GM21447 (cell line): ENCODE measurements around the gene ZC3H12D.
"Not testable (repeated sequence)": the region's sequence is repeated elsewhere in the genome, so short reads cannot be mapped to it uniquely, and the experiment has no call there.

Experiments
- ATAC-seq: cut with Tn5 transposase; IDR thresholded peaks from one replicate; pipeline ENCODE4 v1.9.1; 2021; ENCODE audit not compliant: unreplicated experiment

ZC3H12D gene

GRCh38 chr6:149444360-149445094 is 40.3 kb downstream of the ZC3H12D start:
- not testable (repeated sequence) for ATAC-seq

- ATAC-seq, result no peak
Observed at GRCh38 chr6:149443411-149444181, 41.2 kb downstream of the ZC3H12D start.

- ATAC-seq, result no peak
Observed at GRCh38 chr6:149441740-149442139, 43.1 kb downstream of the ZC3H12D start.

GRCh38 chr6:149440735-149441671 is 43.8 kb downstream of the ZC3H12D start:
- ATAC-seq, result no peak

DNA sequence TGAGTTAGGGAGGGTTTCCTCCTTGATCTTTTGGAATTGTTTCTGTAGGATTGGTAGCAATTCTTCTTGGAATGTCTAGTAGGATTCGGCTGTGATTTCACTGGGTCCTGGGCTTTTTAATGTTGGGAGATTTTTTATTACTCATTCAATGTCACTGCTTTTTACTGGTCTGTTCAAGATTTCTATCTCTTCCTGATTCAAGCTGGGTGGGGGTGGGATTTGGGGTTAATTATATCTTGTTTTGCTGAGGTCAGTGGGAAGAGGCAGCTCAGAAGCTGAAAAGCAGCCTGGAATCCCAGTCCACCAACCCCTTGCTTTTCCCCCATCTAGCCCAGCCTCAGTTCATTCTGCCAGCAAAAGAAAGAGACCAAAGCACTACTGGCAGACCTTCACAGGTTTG is 45.2 kb downstream of the ZC3H12D start:
- ATAC-seq, result no peak

DNA sequence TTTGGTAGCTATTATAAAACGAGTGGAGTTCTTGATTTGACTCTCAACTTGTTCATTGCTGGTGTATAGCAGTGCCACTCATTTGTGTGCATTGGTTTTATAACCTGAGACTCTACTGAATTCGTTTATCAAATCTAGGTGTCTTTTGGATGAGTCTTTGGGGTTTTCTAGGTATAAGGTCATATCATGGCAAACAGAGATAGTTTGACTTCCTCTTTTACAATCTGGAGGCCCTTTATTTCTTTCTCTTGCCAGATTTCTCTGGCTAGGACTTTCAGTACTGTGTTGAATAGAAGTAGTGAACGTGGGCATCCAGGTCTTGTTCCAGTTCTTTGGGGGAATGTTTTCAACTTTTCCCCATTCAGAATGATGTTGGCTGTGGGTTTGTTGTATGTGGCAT is 46.0 kb downstream of the ZC3H12D start:
- ATAC-seq, result no peak

GRCh38 chr6:149437212-149437611 is 47.6 kb downstream of the ZC3H12D start:
- ATAC-seq, result no peak

- ATAC-seq, result no peak
Observed at GRCh38 chr6:149436647-149437046, 48.2 kb downstream of the ZC3H12D start.

DNA sequence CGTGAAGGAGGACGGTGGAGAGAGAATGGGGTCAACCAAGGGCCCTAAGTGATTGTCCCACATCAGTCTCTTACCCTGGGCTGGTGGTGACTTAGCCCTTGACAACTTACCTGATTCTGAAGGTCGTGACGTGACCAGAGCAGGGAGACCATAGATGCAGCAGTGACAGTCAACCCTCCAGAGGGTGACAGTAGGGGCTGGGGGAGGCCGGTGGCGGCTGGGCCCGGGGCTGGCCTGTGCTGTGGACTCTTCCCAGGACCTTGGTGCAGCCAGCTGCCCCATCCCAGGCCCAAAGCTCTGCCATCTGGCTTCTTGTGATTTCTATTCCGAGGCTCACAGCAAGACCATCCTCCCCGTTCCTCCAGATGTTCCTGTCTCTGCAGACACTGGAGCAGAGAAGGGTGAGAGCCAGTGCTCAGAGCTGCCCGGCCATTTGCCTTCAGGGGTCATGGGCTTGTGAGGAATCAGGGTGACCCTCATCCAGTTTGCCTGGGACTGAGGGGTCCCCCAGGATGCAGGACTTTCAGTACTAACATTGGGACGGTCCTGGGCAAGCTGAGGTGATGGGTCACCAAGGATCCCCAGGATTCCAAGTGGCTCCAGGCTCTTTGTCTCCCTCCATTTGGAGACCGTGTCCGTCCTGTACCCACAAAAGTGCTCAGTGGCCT is 48.8 kb downstream of the ZC3H12D start:
- no peak for ATAC-seq

DNA sequence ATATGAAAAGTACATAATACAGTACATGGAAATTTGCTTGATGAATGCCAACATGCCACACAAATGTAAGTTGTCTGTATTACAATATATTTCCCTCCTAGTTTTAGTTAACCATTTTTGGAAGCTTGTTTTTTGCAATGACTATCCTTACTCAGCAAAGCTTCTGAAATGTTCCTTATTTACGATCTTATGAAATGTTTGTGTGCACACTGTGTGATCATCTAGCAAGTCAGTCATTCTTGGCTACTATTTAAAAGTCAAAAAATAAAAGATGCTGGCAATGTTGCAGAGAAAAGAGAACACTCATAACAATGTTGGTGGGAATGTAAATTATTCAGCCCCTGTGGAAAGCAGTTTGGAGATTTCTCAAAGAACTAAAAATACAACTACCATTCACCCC is 50.9 kb downstream of the ZC3H12D start:
- no peak for ATAC-seq

DNA sequence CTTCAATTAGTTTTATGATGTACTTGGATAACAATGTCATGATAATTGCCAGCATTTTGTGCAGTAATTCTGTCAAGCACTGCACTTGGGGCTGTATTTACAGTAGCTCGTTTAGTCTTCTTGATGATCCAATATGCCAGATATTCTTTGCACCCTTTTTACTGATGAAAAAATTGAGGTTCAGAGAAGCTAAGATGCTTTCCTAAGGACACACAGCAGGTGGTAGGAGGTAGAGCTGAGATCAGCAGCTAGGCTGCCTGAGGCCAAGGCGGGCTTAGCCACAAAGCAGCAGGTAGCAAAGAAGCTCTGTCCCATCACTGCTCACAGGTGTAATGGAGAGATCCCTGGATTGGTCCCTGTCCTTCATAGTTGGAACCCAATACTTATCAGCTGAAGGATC is 51.4 kb downstream of the ZC3H12D start:
- no peak for ATAC-seq

DNA sequence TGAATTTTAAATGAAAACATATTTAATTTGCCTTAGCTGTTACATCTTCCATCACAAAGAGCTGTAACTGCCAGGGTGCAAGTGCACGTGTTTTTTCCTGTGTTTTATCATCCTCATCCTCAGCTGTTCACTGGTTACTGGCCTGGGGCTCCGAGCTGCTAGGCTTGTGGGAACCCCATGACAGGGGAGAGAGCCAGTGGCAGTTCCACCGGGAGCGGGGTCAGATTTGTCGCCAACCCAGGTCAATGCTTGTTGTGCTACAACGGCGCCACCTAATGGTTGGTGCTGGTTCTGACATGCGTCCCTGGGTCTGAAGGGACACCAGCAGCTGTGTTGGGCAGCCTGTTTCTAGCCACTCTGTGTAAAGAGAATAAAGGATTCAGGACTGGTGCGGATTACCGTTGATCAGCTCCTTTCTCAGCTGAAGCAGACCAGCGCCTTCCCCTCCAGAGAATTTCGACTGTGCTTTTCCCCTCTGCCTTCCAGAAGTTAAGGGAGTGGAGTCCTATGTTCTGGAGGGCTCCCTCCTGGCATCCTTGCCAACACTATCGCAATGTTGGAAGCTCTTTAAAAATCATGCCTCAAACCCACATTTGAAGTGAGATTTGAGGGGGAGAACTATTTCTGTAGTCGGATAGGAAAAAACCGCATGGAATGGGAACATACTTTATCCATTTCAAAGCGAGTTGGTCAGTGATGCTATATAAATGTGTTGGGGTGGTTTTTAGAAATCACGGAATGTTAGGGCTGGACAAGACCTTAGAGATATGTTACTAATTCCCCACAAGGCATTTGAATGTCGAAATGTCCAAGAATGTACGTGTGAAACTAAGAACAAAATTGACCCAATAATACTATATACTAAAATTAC is 52.7 kb downstream of the ZC3H12D start:
- ATAC-seq, result peak; percentile 82

DNA sequence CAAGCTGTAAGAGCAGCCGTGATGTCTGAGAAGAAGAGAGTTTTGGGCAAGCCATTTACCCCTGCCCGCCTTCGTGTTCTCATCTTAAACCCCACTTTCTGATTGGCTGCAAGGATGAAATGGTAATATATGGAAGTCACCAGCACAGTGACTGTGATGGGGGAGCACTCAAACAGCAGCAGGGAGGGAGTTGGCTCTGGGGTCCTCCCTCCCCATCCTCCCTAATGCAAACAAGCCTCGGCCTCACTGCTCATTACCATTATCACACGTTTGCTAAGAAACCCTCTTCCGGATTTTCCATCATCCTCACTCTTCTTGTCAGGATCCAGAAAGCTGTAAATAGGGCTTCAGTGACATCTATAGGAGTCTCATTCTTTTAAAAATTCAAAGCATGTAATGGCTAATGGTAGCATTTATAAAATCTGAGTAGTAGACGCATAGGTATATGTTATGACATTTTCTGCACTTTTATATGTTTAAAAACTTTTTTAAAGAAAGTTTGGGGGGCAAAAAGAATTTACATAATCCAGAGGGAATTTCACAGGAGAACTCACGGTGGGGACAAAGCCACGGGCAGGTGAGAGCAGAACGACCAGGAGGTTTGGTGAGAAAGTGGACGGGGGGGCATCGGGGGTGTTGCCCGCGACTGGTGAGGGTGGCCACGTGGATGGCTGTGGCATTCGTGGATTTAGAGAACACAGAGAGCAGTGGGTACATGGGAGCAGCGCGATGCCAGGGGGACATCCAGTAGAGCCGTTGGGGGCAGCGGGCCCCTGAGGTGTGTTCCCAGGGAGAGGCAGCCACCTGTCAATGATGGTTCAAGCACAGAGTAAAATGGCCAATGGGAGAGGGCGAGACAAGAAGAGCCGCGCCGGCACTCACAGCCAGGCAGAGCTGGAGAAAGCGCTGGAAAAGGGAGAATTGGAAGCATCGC is 55.1 kb downstream of the ZC3H12D start:
- ATAC-seq, result no peak

DNA sequence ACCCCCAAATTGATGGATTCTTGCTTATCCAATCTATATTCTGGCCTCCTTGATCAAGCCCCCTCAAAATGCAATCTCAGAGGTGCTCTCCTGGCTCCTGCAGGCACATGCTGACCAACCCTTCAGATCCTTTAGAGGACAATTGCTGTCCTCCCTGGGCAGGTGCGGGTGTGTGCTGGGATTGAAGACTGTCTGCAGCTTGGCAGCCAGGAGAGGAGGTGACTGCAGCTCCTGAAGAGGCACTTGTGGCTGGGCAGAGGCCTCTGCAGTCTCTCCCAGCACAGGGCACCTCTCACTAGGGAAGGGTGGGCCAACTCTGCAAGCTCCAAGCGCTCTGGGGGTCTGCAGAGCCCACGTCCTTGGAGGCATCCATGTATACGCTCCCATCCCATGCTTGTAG is 56.2 kb downstream of the ZC3H12D start:
- no peak for ATAC-seq

- no peak for ATAC-seq
Observed at GRCh38 chr6:149425754-149426153, 59.1 kb downstream of the ZC3H12D start.

- ATAC-seq, result no peak
Observed at GRCh38 chr6:149425224-149425623, 59.6 kb downstream of the ZC3H12D start.

DNA sequence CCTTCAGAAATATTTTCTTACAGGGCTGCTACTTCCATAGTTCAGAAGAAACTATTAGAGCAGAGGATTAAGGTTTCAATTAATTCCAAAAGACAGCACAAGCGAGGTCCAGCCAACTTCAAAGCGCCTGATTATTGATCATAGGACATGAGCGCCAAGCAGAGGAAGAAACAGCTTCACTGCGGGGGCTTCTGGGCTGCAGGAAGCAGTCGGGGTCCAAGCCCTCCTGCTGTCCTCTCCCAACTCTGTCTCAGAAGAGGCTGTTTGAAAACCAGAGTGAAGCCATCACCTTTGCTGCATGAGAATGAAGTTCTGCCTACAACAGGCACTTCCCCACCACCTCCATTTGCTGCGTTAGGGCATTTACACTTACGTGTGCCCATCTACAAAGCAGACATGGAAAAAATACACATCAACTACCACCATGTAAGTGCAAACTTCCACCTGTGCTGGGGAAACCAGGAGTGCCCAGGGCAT is 60.8 kb downstream of the ZC3H12D start:
- ATAC-seq, result no peak

- no peak for ATAC-seq
Observed at GRCh38 chr6:149422581-149422980, 62.2 kb downstream of the ZC3H12D start.

DNA sequence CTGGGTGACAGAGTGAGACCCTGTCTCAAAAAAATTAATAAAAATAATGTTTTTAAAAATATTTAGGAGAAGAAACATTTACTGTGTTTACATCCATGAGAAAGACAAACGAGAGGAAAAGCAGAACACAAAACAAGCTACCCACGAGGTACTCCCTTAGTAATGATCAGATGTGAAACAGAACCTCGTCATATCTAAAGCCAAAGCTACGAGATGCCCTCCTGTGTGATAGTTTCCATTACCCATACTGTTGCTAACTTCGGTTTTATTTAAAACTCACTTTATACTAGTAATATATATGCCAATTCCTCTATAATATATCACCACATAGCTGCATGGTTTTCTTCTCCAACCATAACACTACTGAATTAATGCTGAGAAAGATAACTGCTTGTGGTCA is 63.7 kb downstream of the ZC3H12D start:
- ATAC-seq, result no peak
